T1000 (cell line): ENCODE data around the gene TMC1.
"Not testable (repeated sequence)": the region's sequence is repeated elsewhere in the genome, so short reads cannot be mapped to it uniquely, and the experiment has no call there.

Experiments used
- DNase-seq: peaks from one replicate; lab custom pipeline; 2025; ENCODE audit warnings: mixed read lengths; lab: John Stamatoyannopoulos, UW

Gene TMC1

DNA sequence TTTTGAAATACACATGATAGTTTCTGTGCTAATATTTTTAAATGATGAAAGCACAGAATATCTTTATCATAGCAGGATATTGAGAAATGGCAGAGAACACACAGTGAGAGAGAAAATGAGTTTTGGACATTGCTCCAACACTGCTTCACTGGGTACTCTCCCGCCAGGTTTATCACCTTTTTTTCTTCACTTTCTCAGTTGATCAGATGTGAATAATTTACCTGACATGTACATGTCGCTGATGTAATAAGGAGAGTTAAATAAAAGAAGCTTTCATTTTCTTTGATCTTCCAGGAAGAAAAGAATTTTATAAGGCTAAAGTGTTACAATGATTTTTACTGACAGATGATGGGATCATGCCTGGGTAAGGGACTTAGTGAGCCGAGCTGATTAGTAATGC is 297.0 kb downstream of the TMC1 start:
- DNase-seq, result no peak

DNA sequence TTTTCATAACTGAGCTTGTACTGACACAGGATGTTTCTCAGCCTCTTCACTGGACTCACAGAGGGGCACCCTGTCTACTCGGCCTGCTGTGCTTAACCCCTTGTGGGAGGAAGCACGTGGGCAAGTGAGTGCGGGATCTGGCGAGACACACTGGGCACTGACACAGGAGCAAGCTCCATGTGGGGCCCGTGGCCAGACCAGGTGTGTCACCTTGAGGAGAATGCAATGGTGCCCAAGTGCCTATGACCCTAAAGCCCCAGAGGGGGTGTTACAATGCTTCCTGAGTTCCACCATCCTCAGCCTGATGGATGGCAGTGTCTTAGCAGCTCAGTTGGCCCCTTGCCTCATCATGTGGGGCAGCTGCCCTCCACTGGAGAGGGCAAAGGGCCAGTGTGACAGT is 302.6 kb downstream of the TMC1 start:
- DNase-seq, result no peak

DNA sequence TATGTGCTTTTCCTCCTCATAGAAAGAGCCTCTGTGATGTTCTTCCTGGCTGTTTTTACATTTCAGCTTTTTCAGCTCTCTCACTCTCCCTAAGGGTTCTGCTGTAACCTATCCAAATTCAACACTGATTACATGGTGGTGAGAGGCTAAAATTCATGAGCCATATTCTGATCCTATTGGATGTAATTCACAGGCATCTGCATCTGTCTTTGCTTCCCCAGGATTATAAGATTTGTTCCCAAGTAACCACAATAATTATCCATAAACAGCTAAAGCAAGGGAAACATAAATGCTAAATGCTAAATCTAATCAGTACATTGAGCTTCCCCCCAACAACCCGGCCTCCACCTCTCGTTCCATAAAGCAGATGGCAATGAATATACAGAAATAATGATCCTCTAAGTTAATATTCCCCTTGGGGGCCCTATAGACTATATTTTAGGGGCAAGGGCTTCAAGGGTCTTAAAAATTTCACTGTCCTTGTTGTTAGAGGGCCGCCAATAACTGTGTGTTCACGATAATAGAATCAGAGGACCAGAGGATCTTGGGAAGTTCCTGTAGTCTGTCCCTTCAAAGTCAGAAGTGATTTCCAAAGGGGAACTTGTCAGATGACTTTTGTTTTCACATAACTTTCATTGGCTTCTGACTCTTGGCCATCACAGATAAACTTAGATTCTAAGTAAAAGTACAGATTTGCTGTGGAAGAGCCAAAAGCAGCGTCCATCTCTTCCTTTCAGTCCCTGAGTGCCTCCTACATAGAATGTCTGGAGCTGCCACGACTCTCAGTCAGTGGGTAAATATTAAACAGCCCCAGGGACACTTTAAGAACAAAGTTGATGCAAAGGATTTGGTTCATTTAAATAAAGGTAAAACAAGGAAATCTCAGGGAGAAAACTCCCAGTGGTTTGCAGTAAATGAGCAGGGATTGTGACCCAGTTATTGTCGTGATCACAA is 305.9 kb downstream of the TMC1 start:
- no peak for DNase-seq

GRCh38 chr9:72827950-72828731 is 306.7 kb downstream of the TMC1 start:
- no peak for DNase-seq

GRCh38 chr9:72834994-72835393 is 313.6 kb downstream of the TMC1 start:
- no peak for DNase-seq

- DNase-seq, result no peak
These were observed 315.4 kb downstream of the TMC1 start for GRCh38 chr9:72836790-72837189.

GRCh38 chr9:72839085-72839484 is 317.7 kb downstream of the TMC1 start:
- no peak for DNase-seq

DNA sequence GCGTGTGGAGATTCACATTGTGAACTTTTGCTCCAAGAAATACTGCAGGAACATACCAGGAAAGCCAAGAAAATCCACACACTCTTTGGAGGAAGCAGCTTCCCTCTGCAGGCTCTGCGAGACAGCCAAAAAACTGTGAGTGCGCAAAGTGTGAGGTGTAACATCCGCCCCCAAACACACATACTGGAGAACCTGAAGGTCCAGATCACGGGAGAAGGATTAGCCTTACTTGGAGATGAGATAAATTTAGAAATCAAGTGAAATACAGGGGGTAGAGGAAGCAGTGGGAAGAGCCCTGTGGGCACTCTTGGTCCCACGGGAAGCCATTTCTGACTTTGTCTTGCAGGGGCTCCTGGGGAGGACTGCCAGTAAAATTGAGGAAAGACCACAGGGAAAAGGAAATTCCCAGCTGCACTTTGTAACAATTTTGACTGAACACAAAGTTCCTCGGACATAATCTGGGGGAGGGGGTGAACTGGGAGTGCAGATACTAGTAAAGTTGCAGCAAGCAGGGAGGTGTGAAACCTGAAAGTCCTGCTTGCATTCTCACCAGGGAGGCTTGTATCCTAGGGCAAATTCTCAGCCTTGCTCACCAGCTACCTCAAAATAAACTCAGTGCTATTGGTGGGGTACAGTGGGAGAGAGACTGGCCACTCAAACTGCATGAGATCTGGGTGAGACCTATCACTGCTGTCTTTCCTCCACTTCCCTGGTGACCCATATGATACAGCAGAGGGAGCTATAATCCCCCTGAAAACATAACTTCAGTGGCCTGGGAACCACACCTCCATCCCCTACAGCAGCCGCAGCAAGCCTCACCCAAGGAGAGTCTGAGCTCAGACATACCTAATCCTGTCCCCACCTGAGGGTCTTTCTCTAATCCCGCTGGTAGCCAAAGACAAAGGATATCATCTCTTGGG is 322.4 kb downstream of the TMC1 start:
- DNase-seq, result no peak

- no peak for DNase-seq
These were observed 323.0 kb downstream of the TMC1 start for GRCh38 chr9:72844440-72844768.

DNA sequence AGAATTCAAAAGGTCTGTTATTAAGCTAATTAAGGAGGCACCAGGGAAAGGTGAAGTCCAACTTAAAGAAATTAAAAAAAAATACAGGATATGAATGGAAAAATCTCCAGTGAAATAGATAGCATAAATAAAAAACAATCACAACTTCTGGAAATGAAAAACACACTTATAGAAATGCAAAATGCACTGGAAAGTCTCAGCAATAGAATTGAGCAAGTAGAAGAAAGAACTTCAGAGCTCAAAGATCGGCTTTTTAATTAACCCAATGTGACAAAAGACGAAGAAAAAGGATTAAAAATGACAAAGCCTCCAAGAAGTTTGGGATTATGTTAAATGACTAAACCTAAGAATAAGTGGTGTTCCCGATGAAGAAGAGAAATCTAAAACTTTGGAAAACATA is 323.6 kb downstream of the TMC1 start:
- not testable (repeated sequence) for DNase-seq

DNA sequence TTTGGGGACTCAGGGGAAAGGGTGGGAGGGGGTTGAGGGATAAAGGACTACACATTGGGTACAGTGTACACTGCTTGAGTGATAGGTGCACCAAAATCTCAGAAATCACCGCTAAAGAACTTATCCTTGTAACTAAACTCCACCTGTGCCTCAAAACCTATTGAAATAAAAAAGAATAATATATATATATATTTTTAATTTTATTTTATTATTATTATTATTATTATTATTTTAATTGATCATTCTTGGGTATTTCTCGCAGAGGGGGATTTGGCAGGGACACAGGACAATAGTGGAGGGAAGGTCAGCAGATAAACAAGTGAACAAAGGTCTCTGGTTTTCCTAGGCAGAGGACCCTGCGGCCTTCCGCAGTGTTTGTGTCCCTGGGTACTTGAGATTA is 328.8 kb downstream of the TMC1 start:
- not testable (repeated sequence) for DNase-seq

GRCh38 chr9:72855321-72855720 is 333.9 kb downstream of the TMC1 start:
- DNase-seq, result no peak

- no peak for DNase-seq
These were observed 334.6 kb downstream of the TMC1 start for GRCh38 chr9:72855890-72856523.

DNA sequence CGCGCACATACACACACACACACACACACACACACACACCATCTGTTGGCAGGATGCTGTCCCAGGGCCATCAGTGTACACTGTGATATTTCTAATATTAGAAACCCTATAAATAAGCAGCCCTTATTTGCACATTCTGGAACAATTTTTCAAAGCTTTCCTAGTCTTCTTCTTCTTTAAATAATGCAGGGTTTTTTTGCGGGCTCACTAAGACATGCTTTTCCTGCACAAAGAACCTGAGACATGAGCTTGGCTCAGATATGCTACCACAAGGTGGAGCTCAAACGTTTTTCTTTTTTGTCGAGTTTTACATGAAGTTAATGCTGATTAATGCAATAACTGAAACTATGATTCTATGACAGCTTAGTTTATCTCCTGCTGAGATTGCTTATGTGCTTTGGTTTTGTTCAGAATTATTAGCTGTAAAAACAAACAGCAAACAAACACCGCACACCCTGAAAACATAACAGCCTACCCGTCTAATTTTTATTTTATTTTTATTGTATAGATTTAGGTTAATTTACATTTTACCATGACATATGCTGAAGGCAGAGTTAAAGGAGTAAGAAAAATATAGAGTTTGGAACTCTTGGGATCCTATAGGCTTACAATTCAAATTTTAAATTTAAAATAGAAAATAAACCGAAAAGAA is 335.7 kb downstream of the TMC1 start:
- DNase-seq, result no peak

- no peak for DNase-seq
These were observed 336.2 kb downstream of the TMC1 start for GRCh38 chr9:72857624-72857996.

DNA sequence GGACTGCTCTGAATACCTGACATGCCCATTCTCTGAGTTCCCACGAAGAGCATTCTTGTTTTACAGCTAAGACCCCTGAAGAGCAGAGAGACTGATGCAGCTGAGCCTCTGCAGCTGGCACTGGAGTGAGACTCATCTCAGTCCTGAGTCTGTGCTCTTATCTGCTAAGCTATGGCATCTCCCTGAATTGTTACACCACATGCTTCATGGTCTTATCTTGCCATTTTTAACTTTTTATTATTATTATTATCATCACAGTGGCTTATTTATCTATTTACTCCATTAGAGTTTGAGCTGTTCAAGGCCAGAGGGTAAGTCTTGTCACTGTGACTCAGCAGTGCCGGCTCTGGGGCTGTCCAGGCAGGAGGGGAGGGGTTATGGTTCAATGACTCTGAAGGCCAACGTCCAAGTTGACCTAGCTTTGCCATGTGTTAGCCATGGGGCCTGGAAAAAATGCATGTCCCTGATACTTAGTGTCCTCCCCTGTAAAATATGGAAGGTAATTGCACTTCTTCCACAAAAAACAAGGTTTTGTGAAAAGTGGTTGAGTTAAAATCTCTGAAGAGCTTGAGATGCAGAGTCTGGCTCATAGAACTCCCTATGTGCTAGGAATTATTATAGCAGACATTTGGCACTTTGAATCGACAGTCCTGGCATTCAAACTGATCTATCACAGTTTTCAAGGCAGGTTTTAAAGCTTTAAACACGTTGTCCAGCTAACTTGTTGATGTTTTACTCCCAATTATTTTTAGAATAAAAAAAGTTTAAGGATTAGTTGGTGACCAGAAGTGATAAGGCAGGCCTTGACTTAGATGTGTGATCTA is 336.9 kb downstream of the TMC1 start:
- DNase-seq, result no peak

- DNase-seq, result not testable (repeated sequence)
These were observed 341.4 kb downstream of the TMC1 start for GRCh38 chr9:72862788-72863187.

DNA sequence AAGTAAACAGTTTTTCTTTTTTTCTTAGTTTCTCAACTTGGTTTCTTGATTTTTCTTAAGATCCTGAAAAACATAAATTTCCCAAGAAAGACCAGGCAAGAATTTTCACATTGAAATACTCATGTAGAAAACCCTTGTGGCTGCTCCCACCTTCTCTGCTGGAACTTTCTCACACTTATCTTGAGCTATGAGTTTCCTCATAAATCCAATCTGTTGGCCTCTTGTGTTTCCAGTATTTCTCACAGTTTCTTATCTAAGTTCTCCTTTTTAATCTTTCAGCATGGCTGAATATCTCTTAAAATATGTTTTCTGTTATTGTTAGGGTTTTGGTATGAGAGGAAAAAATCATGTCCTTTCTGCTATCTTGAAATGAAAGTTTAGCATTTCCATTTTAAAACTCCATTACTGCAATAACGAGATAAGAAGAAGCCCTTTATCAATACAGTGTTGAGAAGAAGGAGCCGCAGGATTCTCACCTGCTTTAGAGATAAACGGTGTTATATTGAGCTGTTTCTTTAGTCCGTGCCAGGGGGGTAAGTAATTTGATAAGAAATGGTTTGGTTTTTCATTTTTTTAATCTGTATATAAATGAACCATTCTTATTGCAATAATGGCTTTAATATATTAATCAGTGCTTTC is 342.2 kb downstream of the TMC1 start:
- DNase-seq, result no peak

DNA sequence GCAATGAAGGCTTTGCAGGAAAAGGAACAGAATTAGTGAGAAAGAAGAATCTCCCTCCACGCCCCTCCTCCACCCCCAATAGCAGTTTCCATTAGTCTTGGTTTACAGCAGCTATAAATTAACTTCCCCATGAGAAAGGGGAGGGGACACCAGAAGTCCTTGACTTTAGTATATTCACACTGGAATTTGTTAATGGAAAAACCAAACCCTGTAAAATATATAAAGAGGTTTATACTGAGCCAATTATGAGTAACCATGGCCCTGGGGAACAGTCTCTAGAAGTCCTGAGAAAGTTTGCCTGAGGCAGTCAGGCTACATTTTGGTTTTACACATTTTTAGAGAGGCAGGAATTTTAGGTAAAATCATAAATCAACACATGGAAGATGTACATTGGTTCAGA is 342.9 kb downstream of the TMC1 start:
- no peak for DNase-seq

DNA sequence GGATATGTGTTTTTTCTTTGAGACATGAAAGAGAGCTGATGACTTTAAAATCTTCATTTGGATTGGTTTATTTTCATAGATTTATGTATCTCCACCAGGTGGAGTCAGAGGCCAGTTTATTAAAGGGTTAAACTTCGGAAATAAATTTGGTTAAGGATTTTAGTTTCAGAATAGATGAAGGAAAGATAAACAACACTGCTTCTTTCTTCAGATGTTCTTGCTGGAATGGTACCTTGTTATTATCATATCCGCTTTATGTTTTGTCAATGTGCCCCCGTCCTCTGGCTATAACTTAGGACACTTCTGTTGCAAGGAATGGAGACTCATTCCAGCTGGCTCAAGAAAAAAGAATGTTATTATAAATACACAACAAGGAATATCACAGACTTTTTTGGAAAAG is 350.3 kb downstream of the TMC1 start:
- DNase-seq, result no peak
